OCI-LY3 (cell line): ENCODE measurements around the gene DCTN4.

ENCODE experiments used
- H2AFZ ChIP-seq: fragments of 200-600, 300-600 bp; shearing (Covaris generic); 2 replicates; pipeline ENCODE4 v1.6.0; 2014; ENCODE audit warnings: antibody characterized with exemption, low read depth, low read length
- H3K27ac ChIP-seq: fragments of 200-600, 300-600 bp; sonication (generic); 2 replicates; pipeline ENCODE4 v1.5.1; 2014; ENCODE audit warnings: mild to moderate bottlenecking, low read length, moderate library complexity, mixed read lengths
- H3K27me3 ChIP-seq: fragments of 200-600, 300-600 bp; sonication (generic); 2 replicates; pipeline ENCODE4 v1.6.1; 2014; ENCODE audit warnings: low read depth, low read length, mixed read lengths
- H3K36me3 ChIP-seq: fragments of 200-600, 300-600 bp; sonication (generic); replicated peaks from 2 replicates; pipeline ENCODE3; 2014; ENCODE audit warnings: low read depth, low read length, mixed read lengths
- H3K4me1 ChIP-seq: fragments of 300-600, 200-600 bp; sonication (generic); 2 replicates; pipeline ENCODE4 v1.6.1; 2014; ENCODE audit warnings: low read length, mixed read lengths
- H3K4me2 ChIP-seq: fragments of 200-600, 300-600 bp; sonication (generic); 2 replicates; pipeline ENCODE4 v1.6.1; 2014; ENCODE audit warnings: low read length, mixed read lengths
- H3K4me3 ChIP-seq: fragments of 300-600, 200-600 bp; sonication (generic); 2 replicates; pipeline ENCODE4 v1.5.1; 2014; ENCODE audit warnings: antibody characterized with exemption, mild to moderate bottlenecking, low read length, moderate library complexity
- H3K79me2 ChIP-seq: fragments of 300-600, 200-600 bp; shearing (Covaris generic); 2 replicates; pipeline ENCODE4 v1.6.1; 2014; ENCODE audit warnings: mild to moderate bottlenecking, low read length, mixed read lengths
- H3K9ac ChIP-seq: fragments of 300-600, 200-600 bp; shearing (Covaris generic); 2 replicates; pipeline ENCODE4 v1.6.0; 2014; ENCODE audit warnings: mild to moderate bottlenecking, low read length, moderate library complexity
- H3K9me3 ChIP-seq: fragments of 200-600, 300-600 bp; shearing (Covaris generic); 2 replicates; pipeline ENCODE4 v1.6.1; 2014; ENCODE audit warnings: low read length, mixed read lengths; ENCODE audit not compliant: insufficient read depth
- H4K20me1 ChIP-seq: fragments of 200-600, 300-600 bp; sonication (generic); 2 replicates; pipeline ENCODE4 v1.6.1; 2016; ENCODE audit warnings: low read length, mixed read lengths; ENCODE audit not compliant: insufficient read depth
- EZH2phosphoT487 ChIP-seq: fragments of 200-600 bp; shearing (Covaris generic); IDR thresholded peaks from 2 replicates; pipeline ENCODE4 v1.6.1; 2018; ENCODE audit warnings: antibody characterized with exemption, mixed run types, low read depth
- TF ChIP-seq, protein P1 (sequence below): fragments of 200-600, 300-600 bp; sonication (generic); IDR thresholded peaks from 2 replicates; pipeline ENCODE4 v1.5.1; 2014; ENCODE audit warnings: antibody characterized with exemption, low read length, low read depth

The DCTN4 gene

DNA sequence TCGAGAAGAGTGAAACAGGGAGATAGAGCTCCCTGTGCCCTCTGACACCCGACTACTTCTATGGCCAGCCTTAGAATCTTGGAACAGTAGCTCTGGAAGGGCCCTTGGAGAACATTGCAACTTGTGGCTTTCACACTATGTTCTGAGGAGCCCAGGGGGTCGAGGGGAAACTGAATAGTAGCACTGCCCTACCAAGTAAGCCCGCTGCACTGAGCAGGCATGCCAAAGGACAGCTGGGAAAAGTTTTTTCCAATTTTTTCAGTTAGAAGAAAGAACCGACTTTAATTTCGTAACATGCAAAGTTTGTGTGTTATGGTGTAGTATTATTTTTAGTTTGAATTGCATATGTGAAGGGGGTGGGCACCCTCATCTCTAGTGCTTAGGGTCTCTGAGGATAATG lies 30.6 kb upstream of the DCTN4 start:
- Histone ChIP-seq H3K27ac (no peak overlapping the region), H3K9ac (no peak overlapping the region), H3K27me3 (peaks cover 16% of the 10 kb centered on the region), H3K79me2 (no peaks in the 10 kb centered on the region), H3K4me2 (no peak overlapping the region), H3K4me1 (no peaks in the 10 kb centered on the region), H2AFZ (no peak overlapping the region), H3K4me3 (no peak overlapping the region), H3K36me3 (no peaks in the 10 kb centered on the region), H4K20me1 (no peaks in the 10 kb centered on the region), H3K9me3 (no peaks in the 10 kb centered on the region)
- no peak for TF ChIP-seq EZH2phosphoT487
- TF ChIP-seq, protein P1, sequence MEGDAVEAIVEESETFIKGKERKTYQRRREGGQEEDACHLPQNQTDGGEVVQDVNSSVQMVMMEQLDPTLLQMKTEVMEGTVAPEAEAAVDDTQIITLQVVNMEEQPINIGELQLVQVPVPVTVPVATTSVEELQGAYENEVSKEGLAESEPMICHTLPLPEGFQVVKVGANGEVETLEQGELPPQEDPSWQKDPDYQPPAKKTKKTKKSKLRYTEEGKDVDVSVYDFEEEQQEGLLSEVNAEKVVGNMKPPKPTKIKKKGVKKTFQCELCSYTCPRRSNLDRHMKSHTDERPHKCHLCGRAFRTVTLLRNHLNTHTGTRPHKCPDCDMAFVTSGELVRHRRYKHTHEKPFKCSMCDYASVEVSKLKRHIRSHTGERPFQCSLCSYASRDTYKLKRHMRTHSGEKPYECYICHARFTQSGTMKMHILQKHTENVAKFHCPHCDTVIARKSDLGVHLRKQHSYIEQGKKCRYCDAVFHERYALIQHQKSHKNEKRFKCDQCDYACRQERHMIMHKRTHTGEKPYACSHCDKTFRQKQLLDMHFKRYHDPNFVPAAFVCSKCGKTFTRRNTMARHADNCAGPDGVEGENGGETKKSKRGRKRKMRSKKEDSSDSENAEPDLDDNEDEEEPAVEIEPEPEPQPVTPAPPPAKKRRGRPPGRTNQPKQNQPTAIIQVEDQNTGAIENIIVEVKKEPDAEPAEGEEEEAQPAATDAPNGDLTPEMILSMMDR, result no peak

DNA sequence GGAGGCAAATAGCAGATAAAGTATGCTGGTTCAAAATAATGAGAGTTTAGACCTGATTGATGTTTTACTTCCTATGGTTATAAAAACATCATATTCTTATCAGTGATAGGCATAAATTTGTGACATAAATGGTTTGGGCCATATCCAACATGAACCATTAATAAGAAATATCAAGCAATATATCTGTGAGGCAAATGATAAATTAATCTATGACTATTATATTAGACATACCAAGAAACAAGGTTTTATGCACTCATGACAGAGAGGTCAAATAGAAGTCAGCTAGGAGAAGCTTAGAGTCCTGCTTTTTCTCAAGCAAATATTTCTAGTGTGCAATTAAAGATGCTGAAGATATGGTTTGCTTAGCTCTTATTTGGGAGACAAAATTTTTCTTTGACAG lies 30.2 kb upstream of the DCTN4 start:
- Histone ChIP-seq H3K36me3 (no peaks in the 10 kb centered on the region), H3K27ac (no peak overlapping the region), H3K4me1 (no peaks in the 10 kb centered on the region), H3K9ac (no peak overlapping the region), H3K4me3 (no peak overlapping the region), H4K20me1 (no peaks in the 10 kb centered on the region), H3K4me2 (no peak overlapping the region), H3K9me3 (no peaks in the 10 kb centered on the region), H3K27me3 (peaks cover 16% of the 10 kb centered on the region), H3K79me2 (no peaks in the 10 kb centered on the region), H2AFZ (no peak overlapping the region)
- TF ChIP-seq, protein P1, result no peak
- TF ChIP-seq EZH2phosphoT487, result no peak

DNA sequence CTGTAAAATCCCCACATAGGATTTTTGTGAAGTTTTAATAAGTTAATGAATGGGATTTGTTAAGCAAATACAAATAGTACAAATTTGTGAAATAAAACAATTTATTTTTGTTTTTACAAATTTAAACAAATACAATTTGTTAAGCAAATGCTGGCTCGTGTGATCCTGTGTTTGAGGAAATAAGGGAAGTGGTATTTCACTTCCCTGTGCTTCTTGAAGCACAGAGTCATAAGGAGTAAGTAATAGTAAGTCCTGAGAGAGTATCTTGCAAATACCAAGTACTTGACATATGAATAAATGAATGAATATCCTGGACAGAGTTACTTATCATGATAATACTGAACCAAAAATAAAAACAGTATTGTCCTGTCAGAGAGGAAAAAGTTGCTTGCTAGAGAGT lies 28.8 kb upstream of the DCTN4 start:
- TF ChIP-seq, protein P1, result no peak
- no peak for TF ChIP-seq EZH2phosphoT487
- Histone ChIP-seq H4K20me1 (no peaks in the 10 kb centered on the region), H3K9ac (no peak overlapping the region), H3K4me2 (no peak overlapping the region), H3K9me3 (no peaks in the 10 kb centered on the region), H3K4me3 (no peak overlapping the region), H3K27ac (no peak overlapping the region), H3K4me1 (no peaks in the 10 kb centered on the region), H3K27me3 (peaks cover 16% of the 10 kb centered on the region), H3K79me2 (no peaks in the 10 kb centered on the region), H2AFZ (no peak overlapping the region), H3K36me3 (no peaks in the 10 kb centered on the region)

DNA sequence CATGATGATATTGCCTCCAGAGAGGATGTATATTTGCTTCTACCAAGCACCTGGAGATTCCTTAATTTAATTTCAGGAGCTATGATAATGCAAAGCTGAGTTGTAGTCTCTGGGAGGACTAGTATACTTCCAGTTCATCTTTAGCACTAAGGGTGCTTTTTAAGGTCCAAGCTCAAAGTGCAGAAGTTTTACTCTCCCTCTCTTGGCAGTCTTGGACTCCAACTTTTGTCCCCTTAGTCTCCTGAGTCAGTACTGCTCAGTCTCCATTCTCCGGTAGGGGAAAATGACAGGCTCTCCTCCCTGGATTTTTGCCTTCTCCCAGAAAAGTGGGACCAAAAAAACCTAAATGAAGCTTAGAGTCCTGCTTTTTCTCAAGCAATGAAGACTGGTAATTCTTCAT lies 28.1 kb upstream of the DCTN4 start:
- Histone ChIP-seq H3K27ac (no peak overlapping the region), H3K4me3 (no peak overlapping the region), H3K9ac (no peak overlapping the region), H3K36me3 (no peaks in the 10 kb centered on the region), H2AFZ (no peak overlapping the region), H4K20me1 (no peaks in the 10 kb centered on the region), H3K27me3 (peaks cover 16% of the 10 kb centered on the region), H3K9me3 (no peaks in the 10 kb centered on the region), H3K4me1 (no peaks in the 10 kb centered on the region), H3K4me2 (no peak overlapping the region), H3K79me2 (no peaks in the 10 kb centered on the region)
- TF ChIP-seq, protein P1, result no peak
- no peak for TF ChIP-seq EZH2phosphoT487
